Hematopoietic multipotent progenitor cell treated with erythropoietin and hydrocortisone succinate and interleukin-3 and kit ligand, for 15 days (in vitro differentiated cells): ENCODE results near the gene KRT10.
"Not testable (repeated sequence)": the region's sequence is repeated elsewhere in the genome, so short reads cannot be mapped to it uniquely, and the experiment has no call there.

Experiments
- DNase-seq: peaks from one replicate; pipeline ENCODE4 v3.0.0-alpha.2; 2015; ENCODE audit warnings: low spot score

The KRT10 gene

DNA sequence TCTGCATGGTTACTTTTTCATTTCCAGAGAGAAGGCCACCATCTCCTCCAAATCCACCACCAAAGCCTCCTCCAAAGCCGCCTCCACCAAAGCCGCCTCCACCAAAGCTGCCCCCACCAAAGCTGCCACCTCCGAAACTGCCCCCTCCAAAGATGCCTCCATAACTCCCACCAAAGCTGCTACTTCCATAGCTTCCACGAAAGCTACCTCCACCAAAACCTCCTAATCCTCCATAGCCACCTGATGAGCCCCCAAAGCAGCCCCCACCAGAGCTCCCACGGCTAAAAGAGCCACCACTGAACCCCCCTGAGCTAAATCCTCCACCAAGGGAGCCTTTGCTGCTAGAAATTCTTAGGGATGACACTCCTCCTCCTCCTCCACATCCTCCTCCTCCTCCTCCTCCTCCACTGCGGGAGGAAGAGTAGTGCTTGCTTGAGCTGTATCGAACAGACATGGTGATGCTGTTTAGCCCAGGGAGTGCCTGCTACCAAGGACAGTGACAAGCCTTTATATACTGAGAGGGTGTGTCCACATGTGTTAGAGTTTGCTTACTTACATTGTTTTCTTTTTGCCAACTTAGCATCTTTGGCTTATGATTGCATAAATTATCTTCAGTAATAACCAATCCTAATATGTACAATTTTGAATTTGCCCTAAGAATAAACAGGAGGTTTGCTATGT, at the start of gene KRT10:
Gene KRT10 (minus strand): TSS at position 483 of the 681 bp plus-strand sequence. CDS start 29 bp downstream, at position 454.
- no peak for DNase-seq

DNA sequence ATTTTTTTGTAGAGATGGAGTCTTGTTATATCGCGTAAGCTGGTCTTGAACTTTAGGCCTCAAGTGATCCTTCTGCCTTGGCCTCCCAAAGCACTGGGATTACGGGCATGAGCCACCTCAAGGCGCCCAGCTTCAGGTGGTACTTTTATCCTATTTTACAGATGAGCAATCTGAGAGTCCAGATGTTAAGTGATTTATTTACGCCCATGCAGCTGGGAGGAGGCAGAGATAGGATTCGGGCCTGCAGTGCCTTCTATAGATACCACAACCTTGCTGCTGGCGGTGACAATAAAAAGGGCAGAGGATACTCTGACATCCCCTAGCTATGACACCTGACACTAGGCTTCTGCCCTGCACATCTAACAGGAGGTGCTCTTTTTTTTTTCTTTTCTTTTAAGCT, 48.9 kb upstream of the KRT10 start:
- DNase-seq = no peak

DNA sequence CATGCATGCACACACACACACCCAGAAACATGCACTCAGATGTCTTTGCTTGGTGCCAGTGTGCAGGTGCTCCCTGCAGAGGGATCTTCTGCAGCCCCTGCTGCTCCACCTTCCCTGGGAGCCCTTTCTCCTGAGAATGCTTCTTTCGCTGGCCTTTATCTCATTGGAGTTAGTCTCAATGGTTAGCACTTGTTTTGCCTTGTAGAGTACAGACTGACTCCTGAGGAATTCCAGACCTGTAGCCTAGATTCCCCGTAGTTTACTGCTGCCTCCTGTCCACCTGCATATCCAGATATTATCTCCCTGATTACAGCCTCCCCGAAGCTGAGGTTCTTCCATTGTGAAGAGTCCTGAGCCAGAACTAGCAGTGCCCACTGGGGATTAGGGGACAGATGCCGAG, 47.7 kb upstream of the KRT10 start:
- no peak for DNase-seq

DNA sequence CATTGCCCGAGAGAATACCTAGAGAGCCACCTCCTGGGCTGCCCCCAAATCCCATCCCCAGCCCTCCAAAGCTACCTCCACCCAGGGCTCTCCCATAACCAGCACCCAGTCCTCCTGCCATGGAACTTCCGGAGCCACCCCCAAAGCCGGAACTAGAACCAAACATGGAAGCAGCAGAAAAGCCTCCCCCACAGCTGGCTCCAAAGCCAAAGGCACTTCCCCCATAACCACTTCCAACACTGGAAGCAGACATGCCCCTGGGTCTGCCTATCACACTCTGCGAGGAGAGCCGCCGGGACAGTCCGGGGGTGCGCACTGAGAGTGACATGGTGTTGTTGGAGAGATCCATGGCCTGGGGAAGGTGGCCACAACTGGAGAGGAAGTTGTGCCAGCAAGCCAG, 44.4 kb upstream of the KRT10 start, which contains the start of gene KRT12:
Gene KRT12 (minus strand): TSS at position 386 of the 400 bp plus-strand sequence. CDS start 37 bp downstream, at position 349.
- no peak for DNase-seq

DNA sequence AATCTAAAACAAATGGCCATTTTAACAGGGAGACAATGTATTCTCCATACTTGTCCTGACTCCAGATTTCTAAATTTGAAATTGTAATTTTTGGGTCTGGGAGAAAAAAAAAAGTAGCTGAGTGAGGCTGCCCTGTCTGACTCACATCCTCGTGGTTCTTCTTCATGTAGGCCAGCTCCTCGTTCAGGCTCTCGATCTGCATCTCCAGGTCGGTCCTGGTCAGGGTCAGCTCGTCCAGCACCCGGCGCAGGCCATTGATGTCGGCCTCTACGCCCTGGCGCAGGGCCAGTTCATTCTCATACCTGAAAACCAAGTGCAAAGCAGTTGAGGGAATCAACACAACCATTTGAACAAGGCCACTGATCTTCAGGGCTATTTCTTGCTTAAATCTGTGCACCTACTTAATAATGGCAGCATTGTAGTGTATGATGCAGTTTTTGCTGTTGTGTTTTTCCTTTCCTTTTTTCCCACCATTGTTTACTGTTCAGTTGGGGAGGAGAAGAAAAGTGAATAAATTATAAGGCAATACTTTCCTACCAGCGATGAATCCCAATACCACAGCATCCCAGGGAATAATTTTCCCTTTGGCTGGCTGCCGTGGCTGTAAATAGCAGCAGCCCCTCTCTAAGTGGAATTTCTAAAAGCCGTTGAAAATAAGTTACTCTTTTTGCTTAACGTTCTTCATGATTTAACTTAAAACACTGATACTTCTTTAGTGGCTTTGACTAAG, 42.4 kb upstream of the KRT10 start:
- no peak for DNase-seq

DNA sequence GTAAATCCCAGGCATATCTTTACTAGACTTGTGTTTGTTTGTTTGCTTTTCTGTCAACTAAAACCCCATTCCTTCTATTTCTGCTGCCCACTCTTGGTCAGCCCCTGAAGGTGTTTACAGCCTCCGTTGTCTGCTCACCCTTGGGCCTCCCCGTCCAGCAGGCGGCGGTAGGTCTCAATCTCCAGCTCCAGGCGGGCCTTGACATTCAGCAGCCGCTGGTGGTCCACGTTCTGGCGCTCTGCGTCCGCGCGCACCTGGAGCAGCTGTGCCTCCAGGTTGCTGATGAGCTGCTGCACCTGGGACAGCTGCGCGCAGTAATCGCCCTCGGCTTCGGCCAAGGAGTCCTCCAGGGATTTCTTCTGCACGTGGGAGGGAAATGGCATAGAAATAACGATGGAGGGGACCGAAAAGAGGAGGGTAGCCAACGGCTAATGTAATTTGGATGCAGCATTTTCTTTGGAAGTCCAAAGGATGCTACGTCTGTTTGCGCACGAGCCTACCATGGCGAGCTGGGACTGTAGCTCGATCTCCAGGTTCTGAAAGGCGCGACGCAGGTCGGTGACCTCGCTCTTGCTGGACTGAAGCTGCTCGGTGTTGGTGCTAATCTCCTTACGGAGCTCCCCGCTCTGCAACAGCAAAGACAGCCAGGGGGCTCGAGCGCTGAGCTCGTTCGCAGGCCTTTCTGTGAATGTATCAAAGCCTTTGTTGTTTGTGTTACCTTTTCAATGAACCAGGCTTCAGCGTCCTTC, 40.7 kb upstream of the KRT10 start:
- no peak for DNase-seq

DNA sequence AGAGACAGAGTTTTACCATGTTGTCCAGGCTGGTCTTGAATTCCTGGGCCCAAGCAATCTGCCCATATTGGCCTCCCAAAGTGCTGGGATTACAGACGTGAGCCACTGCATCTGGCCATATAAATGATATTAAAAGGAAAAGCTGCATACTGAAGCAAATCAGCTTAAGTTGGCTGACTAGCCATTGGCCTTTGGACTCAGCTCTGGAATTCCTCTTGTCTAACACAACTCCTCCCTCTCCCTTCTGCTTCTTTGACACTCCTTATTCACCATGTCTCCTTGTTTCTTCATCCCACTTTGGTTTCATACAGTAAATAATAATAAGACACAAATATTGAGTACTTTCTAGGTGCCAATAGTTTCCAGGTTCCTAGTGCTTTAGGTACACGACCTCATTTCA, 37.1 kb upstream of the KRT10 start:
- no peak for DNase-seq

DNA sequence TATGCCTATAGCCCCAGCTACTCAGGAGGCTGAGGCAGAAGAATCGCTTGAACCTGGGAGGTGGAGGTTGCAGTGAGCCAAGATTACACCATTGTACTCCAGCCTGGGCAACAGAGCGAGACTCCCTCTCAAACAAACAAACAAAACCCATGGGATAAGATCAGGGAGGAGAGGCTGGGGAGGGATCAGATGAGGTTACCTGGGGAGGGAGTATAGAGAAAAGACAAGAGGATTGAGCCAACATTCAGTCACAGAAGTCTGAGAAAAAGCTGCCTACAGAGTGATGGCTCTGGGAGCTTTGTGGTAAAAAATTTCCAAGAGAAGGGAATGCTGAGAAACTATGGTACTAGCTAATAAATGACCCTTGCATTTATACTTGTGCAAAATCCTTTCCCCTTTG, 36.3 kb upstream of the KRT10 start:
- DNase-seq = not testable (repeated sequence)

DNA sequence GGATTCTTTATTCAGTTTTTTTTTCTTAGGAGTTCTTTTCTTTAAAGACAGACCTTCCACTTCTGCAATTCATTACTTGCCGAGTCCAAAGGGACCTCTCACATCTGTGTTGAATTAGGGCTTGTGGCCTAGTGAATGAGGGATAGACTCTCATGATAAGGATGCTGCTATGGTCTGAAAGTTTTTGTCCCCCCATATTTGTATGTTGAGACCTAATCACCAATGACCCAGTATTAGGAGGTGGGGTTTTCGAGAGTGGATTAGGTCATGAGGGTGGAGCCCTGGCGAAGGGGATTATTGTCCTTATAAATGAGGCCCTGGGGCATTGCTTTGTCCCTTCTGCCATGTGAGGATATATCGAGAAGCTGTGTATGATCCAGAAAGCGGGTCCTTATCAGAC, 35.1 kb upstream of the KRT10 start:
- no peak for DNase-seq

DNA sequence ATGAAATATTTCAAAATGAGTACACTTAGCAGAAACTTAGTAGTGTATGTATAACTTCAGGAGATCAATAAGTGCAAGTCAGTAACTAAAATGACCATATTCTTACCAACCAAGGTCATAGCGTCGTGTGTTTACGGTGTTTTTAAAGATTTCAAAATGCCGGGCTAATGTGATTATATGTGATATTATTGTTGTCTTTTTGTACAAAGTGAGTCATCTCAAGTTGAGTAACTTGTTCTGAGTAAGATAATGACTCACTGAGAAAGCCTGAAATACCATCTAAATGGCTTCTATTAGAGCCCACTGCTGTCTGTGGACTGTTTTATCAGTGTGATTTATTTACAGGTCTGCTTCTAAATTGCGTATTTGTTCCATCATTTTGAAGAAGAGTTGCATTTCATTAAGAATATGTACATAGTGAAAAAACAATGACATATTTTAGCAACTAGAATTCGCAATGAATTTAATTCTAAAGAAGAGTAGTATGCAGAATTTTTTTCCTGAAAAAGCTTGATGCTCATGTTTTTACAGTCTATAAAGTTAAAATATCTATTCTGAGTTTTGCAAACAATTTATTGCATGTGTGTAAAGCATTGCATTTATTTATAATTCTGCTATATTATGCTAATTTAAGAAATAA, 31.9 kb upstream of the KRT10 start:
- no peak for DNase-seq

DNA sequence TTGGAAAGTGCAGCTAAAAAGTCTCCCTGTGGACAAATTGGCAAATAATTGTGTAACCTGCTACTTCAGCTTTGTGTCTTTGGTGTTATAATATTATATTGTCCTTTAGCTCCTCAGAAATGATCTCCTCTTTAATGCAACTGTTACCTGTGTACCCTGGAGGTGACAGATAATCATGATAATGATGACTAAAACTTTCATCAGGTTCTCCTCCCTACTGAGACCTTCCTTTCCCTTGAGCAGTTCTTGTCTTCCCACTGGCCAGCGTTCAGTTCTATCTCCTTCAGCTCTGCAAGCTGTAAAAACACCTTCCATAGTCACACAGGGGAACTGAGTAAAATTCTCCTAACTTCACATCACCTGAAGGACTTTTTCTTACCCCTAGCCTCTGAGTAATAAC, 29.9 kb upstream of the KRT10 start:
- DNase-seq = no peak

DNA sequence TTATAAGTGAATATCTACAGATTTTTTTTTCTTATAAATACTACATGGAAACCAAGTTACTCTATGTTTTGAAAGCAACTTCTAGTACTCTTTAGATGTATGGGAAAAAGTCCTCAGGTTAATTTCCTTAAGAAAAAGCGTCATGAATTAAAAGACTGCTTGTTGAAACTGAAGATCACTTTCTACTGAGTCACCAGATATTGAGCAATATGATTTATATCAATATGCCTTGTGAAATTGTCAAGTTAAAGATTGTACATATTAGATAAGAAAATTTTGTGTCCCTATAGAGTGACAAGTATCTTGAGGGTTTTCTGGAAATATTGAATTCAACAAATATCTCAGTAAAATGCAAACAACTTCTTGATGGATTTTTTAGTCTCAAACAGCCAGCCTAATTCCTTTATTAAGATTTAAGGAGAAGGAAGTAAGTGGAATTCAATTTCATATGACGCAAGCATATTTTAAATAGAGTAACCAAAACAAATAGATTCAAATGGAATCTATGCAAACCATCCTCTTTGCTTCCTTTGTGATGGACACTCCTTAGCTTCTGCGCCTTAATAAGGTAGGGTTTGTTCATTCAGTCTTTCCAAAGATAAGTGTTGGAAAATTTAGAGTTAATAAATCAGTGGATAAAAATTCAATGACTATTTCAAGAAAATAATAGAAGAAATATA, 28.0 kb upstream of the KRT10 start:
- no peak for DNase-seq

DNA sequence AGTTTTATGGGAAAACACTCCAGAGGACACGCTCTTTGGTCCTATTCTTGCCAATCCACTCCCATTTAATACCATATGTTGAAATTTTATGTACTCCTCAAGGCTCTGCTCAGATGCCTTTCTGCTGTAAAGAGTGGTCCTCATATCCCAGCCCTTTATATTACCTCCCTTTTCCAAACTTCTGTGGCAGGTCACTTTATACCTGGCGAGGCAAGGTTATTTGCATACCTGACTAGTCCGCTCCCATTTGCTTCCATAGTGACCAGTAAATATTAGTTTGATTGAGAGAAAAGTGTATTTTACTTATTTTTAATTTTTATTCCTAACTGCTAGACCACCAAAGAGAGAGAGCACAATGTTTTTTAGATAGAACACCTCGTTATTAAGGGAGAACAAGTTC, 27.3 kb upstream of the KRT10 start:
- no peak for DNase-seq

DNA sequence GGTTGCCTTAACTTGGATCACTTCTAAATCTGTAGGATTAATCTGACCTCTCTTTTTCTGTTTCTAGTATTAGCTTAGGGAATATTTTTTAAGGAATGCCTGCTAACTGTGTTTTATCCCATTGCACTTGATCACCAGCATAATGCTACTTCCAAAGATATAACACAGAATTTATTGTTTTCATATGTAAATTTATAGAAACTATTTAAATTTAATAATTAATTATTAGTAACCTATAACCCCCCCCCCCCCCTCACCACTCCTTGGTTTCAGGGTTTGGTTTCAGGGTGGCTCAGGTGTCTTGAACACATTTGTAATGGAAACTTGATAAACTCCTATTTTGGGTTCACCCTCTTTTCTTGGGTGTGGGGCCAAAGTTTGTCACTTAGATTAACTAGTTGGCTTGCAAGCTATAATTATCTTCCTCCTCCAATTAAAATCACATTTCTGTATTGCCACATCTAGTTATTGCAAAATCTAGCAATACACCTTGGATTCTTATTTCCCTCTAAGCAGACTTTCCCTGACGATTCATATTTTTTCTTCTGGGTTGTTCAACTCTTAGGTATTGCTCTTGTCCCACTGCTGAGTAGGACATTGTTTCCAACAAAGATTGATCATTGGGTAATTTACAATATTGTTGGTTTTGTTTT, 26.3 kb upstream of the KRT10 start:
- no peak for DNase-seq

DNA sequence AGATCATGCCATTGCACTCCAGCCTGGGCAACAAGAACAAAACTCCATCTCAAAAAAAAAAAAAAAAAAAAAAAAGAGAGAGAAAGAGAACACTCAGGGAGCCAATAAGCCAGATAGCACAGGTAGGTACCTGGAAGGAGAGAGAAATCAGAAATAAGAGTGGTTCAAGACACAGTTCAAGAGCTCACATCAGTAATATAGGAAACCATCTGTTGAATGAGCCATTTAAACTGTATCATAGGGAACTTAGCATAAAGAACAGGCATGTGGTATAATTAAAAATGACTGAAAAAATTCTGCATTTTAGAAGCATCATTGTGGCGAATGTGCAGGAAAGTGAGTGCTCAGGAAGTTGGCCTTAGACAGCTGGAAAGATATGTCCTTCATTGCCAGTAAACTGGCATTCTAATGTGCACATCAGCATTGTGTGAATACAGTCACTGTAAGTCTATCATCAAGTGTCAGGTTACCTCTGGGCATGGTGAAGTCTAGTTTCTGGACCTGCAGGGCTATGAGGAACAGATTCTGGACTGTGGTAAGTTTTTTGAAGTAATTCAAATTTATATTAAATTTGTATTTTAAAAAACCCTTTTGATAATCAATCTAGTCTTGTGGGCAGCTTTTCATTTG, 24.2 kb upstream of the KRT10 start:
- no peak for DNase-seq

DNA sequence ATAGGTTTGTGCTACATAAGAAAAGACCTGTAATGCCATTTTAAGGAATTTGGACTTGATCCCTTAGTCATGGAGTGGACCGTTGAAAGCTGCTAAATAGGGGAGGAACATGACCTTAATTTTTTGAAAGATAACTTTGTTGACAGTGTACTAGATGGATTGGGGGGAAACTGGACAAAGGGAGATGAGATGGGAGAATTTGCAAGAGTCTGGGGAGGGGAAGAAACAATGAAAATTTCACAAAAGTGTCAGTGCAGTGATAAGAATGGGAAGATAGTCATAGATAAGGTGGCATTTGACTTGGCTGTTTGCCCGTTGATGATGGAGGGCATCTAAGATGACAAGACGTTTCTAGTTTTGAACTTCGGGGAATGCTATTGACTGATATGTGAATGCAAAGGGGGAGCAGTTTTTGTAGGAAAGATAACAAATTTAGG, 22.3 kb upstream of the KRT10 start:
- no peak for DNase-seq

DNA sequence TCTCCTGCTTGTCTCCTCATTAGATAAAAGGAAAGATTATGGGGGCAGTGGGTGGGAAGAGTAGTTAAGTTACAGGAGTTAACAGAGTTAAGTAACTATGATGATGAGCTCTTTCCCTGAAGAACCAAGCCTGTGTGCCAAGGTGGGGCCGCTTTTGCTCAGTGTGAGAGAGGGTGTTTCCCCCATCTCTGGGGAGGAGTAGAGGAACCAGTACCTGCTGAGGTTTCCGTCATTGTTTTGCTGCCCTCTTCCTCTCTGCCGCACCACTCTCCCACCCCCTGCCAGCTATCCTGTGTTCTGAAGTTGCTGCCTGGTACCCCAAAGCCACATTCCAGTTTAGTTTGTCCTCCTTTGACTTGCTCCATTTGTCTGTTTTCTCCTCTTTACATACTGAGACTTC, 20.8 kb upstream of the KRT10 start:
- DNase-seq = no peak

DNA sequence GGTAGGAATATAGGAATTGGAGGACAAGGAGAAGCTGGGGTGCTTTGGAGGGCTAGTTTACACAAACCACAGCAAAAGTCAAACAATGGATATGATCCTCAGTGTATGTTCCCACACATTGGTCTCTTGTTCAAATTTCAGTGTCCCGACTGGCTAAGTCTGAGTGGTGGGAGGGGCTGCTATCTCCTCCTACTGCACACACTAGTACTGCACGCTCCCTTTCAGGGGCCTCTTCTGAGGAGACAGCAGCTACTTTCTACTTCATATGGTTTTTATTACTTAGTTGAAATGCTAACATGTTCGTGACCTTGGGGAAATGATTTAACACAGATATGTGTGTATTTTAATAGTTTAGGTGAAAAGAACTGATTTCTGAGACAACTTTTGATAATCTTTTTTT, 18.8 kb upstream of the KRT10 start:
- DNase-seq = no peak

DNA sequence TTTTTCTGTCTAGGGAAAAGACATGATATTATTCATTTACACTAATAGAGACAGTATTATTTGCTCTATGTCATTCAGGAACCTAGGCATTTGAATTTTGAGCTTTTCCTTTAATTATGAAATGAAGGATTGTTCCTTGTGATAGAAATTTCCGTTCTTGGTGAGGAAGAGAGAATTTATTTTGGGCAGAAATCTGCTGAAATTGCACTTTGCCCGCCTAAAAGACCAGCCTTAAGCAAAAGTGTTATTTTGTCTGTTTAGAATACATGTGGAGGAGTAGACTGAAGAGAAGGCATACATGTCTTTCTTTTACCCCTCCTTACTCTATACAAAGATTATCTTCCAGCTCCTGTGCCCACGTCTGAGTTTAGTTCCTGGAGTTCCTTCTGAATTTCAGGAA, 16.8 kb upstream of the KRT10 start:
- no peak for DNase-seq

DNA sequence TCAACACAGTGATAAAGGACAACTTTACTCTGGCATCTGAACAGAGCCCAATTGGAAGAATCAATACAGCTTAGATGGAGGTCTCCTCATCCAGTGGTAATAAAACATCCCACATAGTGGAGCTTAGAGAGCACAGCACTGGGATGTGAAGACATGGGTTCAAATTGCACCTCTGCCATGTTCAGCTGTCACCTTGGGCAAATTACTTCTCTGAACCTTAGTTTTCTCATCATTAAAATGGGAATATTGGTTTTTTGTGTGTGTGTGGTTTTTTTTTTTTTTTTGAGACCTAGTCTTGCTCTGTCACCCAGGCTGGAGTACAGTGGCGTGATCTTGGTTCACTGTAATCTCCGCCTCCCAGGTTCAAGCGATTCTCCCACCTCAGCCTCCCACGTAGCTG, 13.6 kb upstream of the KRT10 start:
- DNase-seq = no peak

DNA sequence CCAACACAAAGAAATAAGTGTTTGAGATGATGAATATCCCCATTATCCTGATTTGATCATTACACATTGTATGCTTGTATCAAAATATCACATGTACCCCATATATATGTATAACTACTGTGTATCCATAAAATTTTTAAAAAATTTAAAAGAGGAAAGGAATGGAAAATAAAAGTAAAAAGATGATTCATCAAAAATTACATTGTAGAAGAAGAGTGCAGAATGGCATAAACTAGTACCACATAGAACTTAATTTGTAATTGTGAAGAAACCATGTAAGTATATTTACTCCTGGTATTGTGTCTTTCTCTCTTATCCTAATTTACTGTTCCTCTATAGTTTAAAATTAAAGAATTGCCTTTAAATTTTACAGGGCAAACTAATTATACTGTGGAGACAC, 11.5 kb upstream of the KRT10 start:
- no peak for DNase-seq
